Measurements from ENCODE around the gene TECPR2. TPM values are rescaled to one million over a fixed set of nuclear protein-coding genes. Genes with fewer than 3 reads are reported as not detected.

The TECPR2 gene
- total and polyA plus RNA-seq, 2 experiments from 2014 or later: 9.2 to 37.4 TPM

DNA sequence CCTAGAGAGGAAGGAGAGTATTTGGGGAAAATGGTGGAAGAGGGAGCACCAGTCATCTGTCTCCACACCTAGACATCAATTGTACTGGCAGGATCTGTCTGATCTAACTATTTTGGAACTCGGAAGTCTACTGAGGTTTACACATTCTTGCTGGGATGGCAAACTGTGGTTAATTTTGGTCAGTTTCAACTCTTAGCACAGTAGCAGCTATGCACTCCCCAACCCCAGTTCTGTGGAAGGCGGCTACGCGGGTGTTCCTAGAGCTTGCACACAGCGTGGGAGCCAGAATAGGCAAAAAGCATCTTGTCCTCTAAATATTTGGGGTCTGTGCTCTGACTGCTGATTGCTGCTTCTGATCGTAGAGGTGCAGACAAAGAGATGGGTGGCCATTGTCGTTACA is 33.8 kb downstream of the TECPR2 start:
- TF ChIP-seq, protein P1, sequence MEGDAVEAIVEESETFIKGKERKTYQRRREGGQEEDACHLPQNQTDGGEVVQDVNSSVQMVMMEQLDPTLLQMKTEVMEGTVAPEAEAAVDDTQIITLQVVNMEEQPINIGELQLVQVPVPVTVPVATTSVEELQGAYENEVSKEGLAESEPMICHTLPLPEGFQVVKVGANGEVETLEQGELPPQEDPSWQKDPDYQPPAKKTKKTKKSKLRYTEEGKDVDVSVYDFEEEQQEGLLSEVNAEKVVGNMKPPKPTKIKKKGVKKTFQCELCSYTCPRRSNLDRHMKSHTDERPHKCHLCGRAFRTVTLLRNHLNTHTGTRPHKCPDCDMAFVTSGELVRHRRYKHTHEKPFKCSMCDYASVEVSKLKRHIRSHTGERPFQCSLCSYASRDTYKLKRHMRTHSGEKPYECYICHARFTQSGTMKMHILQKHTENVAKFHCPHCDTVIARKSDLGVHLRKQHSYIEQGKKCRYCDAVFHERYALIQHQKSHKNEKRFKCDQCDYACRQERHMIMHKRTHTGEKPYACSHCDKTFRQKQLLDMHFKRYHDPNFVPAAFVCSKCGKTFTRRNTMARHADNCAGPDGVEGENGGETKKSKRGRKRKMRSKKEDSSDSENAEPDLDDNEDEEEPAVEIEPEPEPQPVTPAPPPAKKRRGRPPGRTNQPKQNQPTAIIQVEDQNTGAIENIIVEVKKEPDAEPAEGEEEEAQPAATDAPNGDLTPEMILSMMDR (IDR thresholded peaks at IDR 0.05; ENCODE audit: low read depth, low read length): no peak
- H3K36me3 ChIP-seq: no peaks in the 10 kb centered on the region
- H3K27me3 ChIP-seq: no peaks in the 10 kb centered on the region
- no peaks in the 10 kb centered on the region for H3K9me3 ChIP-seq (ENCODE audit: low read depth)
- no peaks in the 10 kb centered on the region for H3K4me1 ChIP-seq (ENCODE audit: low read depth)
- no peak overlapping the region for H3K27ac ChIP-seq
- no peak overlapping the region for H3K4me3 ChIP-seq
- DNase-seq (ENCODE audit: low read depth in 1 of 2, low spot score in 1 of 2): no peak

GRCh38 chr14:102403028-102403427 is 40.3 kb downstream of the TECPR2 start:
- no peaks in the 10 kb centered on the region for H3K4me1 ChIP-seq (ENCODE audit: low read depth)
- no peak for DNase-seq (ENCODE audit: low read depth in 1 of 2, low spot score in 1 of 2)
- no peak overlapping the region for H3K27ac ChIP-seq
- H3K4me3 ChIP-seq: no peak overlapping the region
- TF ChIP-seq, protein P1 (IDR thresholded peaks at IDR 0.05; ENCODE audit: low read depth, low read length): no peak
- H3K36me3 ChIP-seq: peaks cover 4% of the 10 kb centered on the region
- H3K27me3 ChIP-seq: no peaks in the 10 kb centered on the region
- no peaks in the 10 kb centered on the region for H3K9me3 ChIP-seq (ENCODE audit: low read depth)

GRCh38 chr14:102407258-102407657 is 44.5 kb downstream of the TECPR2 start:
- Histone ChIP-seq H3K4me1 (ENCODE audit: low read depth) (no peaks in the 10 kb centered on the region), H3K4me3 (no peak overlapping the region), H3K27me3 (no peaks in the 10 kb centered on the region), H3K27ac (no peak overlapping the region), H3K9me3 (ENCODE audit: low read depth) (no peaks in the 10 kb centered on the region), H3K36me3 (peaks cover 12% of the 10 kb centered on the region)
- TF ChIP-seq, protein P1 (IDR thresholded peaks at IDR 0.05; ENCODE audit: low read depth, low read length): no peak
- no peak for DNase-seq (ENCODE audit: low read depth in 1 of 2, low spot score in 1 of 2)

DNA sequence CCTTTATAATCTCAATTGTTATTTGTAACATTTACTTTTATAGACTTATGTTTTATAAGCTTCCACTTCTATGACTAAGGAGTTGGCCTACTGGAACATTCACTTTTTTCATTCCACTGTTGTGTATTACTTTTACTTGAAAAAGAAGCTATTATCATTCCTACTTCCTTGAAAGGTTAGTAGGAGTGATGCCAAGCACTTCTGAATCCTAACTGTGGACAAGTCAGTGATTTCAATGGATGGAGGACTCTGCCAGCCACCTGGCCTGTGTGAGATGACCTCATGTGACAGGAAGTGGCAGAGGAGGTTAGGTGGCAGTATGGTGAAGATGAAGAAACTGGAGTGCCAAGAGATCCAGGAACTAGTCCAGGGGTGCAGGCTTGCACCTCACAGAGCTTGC is 46.0 kb downstream of the TECPR2 start:
- no peak for DNase-seq (ENCODE audit: low read depth in 1 of 2, low spot score in 1 of 2)
- TF ChIP-seq, protein P1 (IDR thresholded peaks at IDR 0.05; ENCODE audit: low read depth, low read length): no peak
- Histone ChIP-seq H3K27me3 (no peaks in the 10 kb centered on the region), H3K4me1 (ENCODE audit: low read depth) (no peaks in the 10 kb centered on the region), H3K36me3 (peaks cover 12% of the 10 kb centered on the region), H3K9me3 (ENCODE audit: low read depth) (no peaks in the 10 kb centered on the region), H3K4me3 (no peak overlapping the region), H3K27ac (no peak overlapping the region)

DNA sequence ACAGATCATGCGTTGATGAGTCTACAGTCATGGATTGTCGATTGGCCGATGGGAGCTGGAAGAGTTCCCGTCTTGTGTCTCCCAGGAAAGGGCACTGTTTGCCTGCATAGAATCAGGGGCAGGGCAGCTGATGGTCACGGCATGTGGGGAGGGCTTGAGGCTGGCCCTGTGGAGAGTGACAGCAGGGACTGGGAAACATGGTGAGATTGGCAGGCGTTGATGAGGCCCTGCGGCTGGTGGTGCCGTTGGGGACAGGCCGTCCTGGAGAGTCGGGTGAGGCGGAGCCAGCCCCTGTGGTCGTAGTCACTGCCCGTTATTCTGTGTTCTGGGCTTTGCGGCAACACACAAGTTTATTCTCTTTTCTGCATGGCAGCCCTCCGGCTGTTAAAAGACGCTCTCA is 52.9 kb downstream of the TECPR2 start:
- Histone ChIP-seq H3K27me3 (no peaks in the 10 kb centered on the region), H3K27ac (no peak overlapping the region), H3K36me3 (no peaks in the 10 kb centered on the region), H3K4me1 (ENCODE audit: low read depth) (no peaks in the 10 kb centered on the region), H3K9me3 (ENCODE audit: low read depth) (no peaks in the 10 kb centered on the region), H3K4me3 (no peak overlapping the region)
- TF ChIP-seq, protein P1 (IDR thresholded peaks at IDR 0.05; ENCODE audit: low read depth, low read length): no peak
- DNase-seq (ENCODE audit: low read depth in 1 of 2, low spot score in 1 of 2): no peak

DNA sequence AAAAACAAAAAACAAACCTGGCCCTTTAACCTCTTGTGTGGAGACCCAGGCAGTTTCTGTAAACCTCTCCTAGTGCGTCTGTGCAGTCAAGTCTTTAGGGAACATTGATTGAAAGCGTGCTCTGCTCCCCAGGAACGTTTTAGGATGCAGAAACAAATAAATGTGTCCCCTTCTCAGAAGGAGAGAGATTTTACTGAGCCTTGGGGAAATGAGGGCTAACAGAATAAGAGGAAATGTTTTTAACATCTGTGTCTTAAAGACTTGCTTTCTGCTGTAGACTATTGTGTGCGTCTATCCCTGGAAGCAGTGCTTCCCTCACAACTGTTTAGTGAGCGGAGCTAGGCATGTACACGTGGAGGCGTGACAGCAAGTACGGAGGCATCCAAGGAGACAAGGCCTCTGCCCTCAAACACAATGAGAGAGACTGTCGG is 54.3 kb downstream of the TECPR2 start:
- DNase-seq (ENCODE audit: low read depth in 1 of 2, low spot score in 1 of 2): no peak
- Histone ChIP-seq H3K9me3 (ENCODE audit: low read depth) (no peaks in the 10 kb centered on the region), H3K27ac (no peak overlapping the region), H3K4me1 (ENCODE audit: low read depth) (no peaks in the 10 kb centered on the region), H3K4me3 (no peak overlapping the region), H3K27me3 (no peaks in the 10 kb centered on the region), H3K36me3 (no peaks in the 10 kb centered on the region)
- TF ChIP-seq, protein P1 (IDR thresholded peaks at IDR 0.05; ENCODE audit: low read depth, low read length): no peak

Measured in cardiac muscle cell (in vitro differentiated cells and primary cell).